Endothelial cell of umbilical vein (primary cell): ENCODE results near the gene FCRL3. TPM values are rescaled to one million over a fixed set of nuclear protein-coding genes. Genes with fewer than 3 reads are reported as not detected.

Source experiments
- BruUV-seq: library from RNA; stranded (reverse); fragments of 400-500 nt; replicated peaks from 2 replicates; lab custom pipeline; 2021; lab: Mats Ljungman, UMichigan
- CTCF ChIA-PET: fragments of 300-600, 350-600 bp; sonication (Branson Sonifier 250); formaldehyde crosslinking; loops from one replicate; lab custom pipeline; 2021; ENCODE audit warnings: antibody characterized with exemption, inconsistent platforms; lab: Charles Lee
- POLR2A ChIA-PET: fragments of 300-600, 350-600 bp; sonication (Branson Sonifier 250); formaldehyde crosslinking; loops from one replicate; lab custom pipeline; 2021; ENCODE audit warnings: antibody characterized with exemption, inconsistent platforms; lab: Charles Lee
- DNase-seq: peaks from one replicate; pipeline ENCODE4 v3.0.0-alpha.2; 2011; ENCODE audit warnings: low read depth, low spot score
- FAIRE-seq: peaks from 2 replicates; lab custom pipeline; 2011; peaks lifted over from hg19 to GRCh38; lab: Jason Lieb, UNC
- H2AFZ ChIP-seq: 2 replicates; pipeline ENCODE4 v1.6.0; 2012; ENCODE audit warnings: low read depth, low read length, control low read depth, inconsistent platforms
- H3K27ac ChIP-seq: 2 replicates; pipeline ENCODE4 v1.5.1; 2011; ENCODE audit warnings: low read depth, mild to moderate bottlenecking, control low read depth, low read length, moderate library complexity; ENCODE audit not compliant: insufficient read depth
- H3K27me3 ChIP-seq, 2 experiments: 2 replicates each; pipeline versions ENCODE4 v1.6.0 to v1.6.1; 2011; ENCODE audit warnings: low read length in 2 of 2, mixed read lengths in 1 of 2; ENCODE audit not compliant: control insufficient read depth in 2 of 2, insufficient read depth in 2 of 2
- H3K36me3 ChIP-seq, 2 experiments: 2 replicates in 1 of 2; 3 replicates in 1 of 2; pipeline ENCODE4 v1.5.1; 2011; ENCODE audit warnings: low read length in 2 of 2, mild to moderate bottlenecking in 1 of 2, moderate library complexity in 1 of 2; ENCODE audit not compliant: control insufficient read depth in 2 of 2, insufficient read depth in 2 of 2; ENCODE audit errors: extremely low read depth in 1 of 2
- H3K4me1 ChIP-seq: 3 replicates; pipeline ENCODE4 v1.5.1; 2011; ENCODE audit warnings: mild to moderate bottlenecking, low read length; ENCODE audit not compliant: control insufficient read depth, insufficient read depth; ENCODE audit errors: extremely low read depth
- H3K4me2 ChIP-seq: 2 replicates; pipeline ENCODE4 v1.6.1; 2011; ENCODE audit warnings: low read length, control low read depth, mixed read lengths; ENCODE audit not compliant: insufficient read depth
- H3K4me3 ChIP-seq, 3 experiments: fragments of 200-600 bp in 1 of 3; sonication (generic), shearing (Covaris generic) in 1 of 3; replicated peaks in 1 of 3; 2 replicates each; pipeline ENCODE4 v1.5.1; 2011 to 2016; ENCODE audit warnings: control low read depth in 3 of 3, low read length in 3 of 3, mild to moderate bottlenecking in 2 of 3, inconsistent platforms in 1 of 3, low read depth in 1 of 3, moderate library complexity in 1 of 3; ENCODE audit not compliant: insufficient read depth in 1 of 3
- H3K79me2 ChIP-seq: 2 replicates; pipeline ENCODE4 v1.6.0; 2012; ENCODE audit warnings: low read length, inconsistent platforms; ENCODE audit not compliant: control insufficient read depth, insufficient read depth
- H3K9ac ChIP-seq: replicated peaks from 2 replicates; pipeline ENCODE3; 2011; ENCODE audit warnings: low read length, control low read depth; ENCODE audit not compliant: insufficient read depth; ENCODE audit errors: extremely low read depth
- H3K9me1 ChIP-seq: replicated peaks from 3 replicates; pipeline ENCODE4 v1.6.0; 2011; ENCODE audit warnings: mild to moderate bottlenecking, low read length; ENCODE audit not compliant: control insufficient read depth, insufficient read depth; ENCODE audit errors: extremely low read depth
- H3K9me3 ChIP-seq: replicated peaks from 2 replicates; pipeline ENCODE4 v1.5.1; 2012; ENCODE audit warnings: low read length, inconsistent platforms; ENCODE audit not compliant: control insufficient read depth, insufficient read depth
- H4K20me1 ChIP-seq: replicated peaks from 2 replicates; pipeline ENCODE3; 2011; ENCODE audit warnings: mild to moderate bottlenecking, low read length; ENCODE audit not compliant: control insufficient read depth, insufficient read depth; ENCODE audit errors: extremely low read depth
- CTCF ChIP-seq, 2 donors: IDR thresholded peaks; 1 replicate in 1 of 2; 2 replicates in 1 of 2; pipeline ENCODE4 v1.5.1; 2011; ENCODE audit warnings: low read length in 2 of 2, mild to moderate bottlenecking in 2 of 2, moderate library complexity in 2 of 2, control low read depth in 1 of 2, inconsistent platforms in 1 of 2, low read depth in 1 of 2; ENCODE audit not compliant: insufficient read depth in 1 of 2; ENCODE audit errors: extremely low read depth in 1 of 2
- EZH2 ChIP-seq: IDR thresholded peaks from 2 replicates; pipeline ENCODE4 v1.6.1; 2012; ENCODE audit warnings: borderline replicate concordance, low read depth, mild to moderate bottlenecking, moderate library complexity, low read length, inconsistent platforms; ENCODE audit not compliant: severe bottlenecking
- FOS ChIP-seq: IDR thresholded peaks from 2 replicates; pipeline ENCODE4 v1.6.1; 2011; ENCODE audit warnings: mild to moderate bottlenecking, low read length, moderate library complexity, borderline replicate concordance; ENCODE audit not compliant: insufficient read depth
- GATA2 ChIP-seq: IDR thresholded peaks from 2 replicates; pipeline ENCODE4 v1.7.0; 2011; ENCODE audit warnings: low read depth, mild to moderate bottlenecking, moderate library complexity, mixed read lengths, low read length; ENCODE audit not compliant: insufficient read length, insufficient read depth
- JUN ChIP-seq: IDR thresholded peaks from 2 replicates; pipeline ENCODE4 v1.6.1; 2011; ENCODE audit warnings: borderline replicate concordance, low read depth; ENCODE audit not compliant: insufficient read length, insufficient read depth
- MYC ChIP-seq: IDR thresholded peaks from one replicate; pipeline ENCODE4 v1.6.1; 2011; ENCODE audit warnings: mild to moderate bottlenecking, low read depth, low read length
- POLR2A ChIP-seq: IDR thresholded peaks from 2 replicates; pipeline ENCODE4 v1.6.1; 2012; ENCODE audit warnings: low read depth, mild to moderate bottlenecking, control low read depth, low read length
- POLR2AphosphoS5 ChIP-seq: IDR thresholded peaks from 2 replicates; pipeline ENCODE4 v1.6.1; 2012; ENCODE audit warnings: low read depth, mild to moderate bottlenecking, control low read depth, low read length, moderate library complexity; ENCODE audit not compliant: insufficient read depth
- dilution Hi-C: fragments of 300-500 bp; cut with MboI; formaldehyde crosslinking; loops from one replicate; pipeline ENCODE4 v1.15.0; 2019; ENCODE audit warnings: low sequenced_read_pairs; ENCODE audit not compliant: extremely low pct_ligation_motif_present
- intact Hi-C: fragments of 100-400 bp; cut with micrococcal nuclease; formaldehyde crosslinking; loops from one replicate; pipeline ENCODE4 v1.10.0; 2022
- polyA plus RNA-seq, 4 experiments: library from polyadenylated mRNA; depleted of rRNA in 3 of 4; stranded (reverse) in 3 of 4; unstranded in 1 of 4; fragments of >200 nt; gene quantifications; 2 replicates each; pipeline versions ENCODE4 v1.2.1 to v1.2.3, GENCODE V29; 2011 to 2012; ENCODE audit warnings: missing spikeins in 1 of 4
- total RNA-seq: library from RNA; stranded (reverse); gene quantifications from 2 replicates; pipeline ENCODE4 v1.2.3, GENCODE V29; 2021
- TF ChIP-seq, protein P1 (sequence below): IDR thresholded peaks from 2 replicates; pipeline ENCODE4 v1.6.1; 2011; ENCODE audit not compliant: insufficient read depth, insufficient read length

The FCRL3 gene
- total and polyA plus RNA-seq, 2 donors (not counting 3 experiments of a cell fraction or from before 2014, with no cell fraction given), result not detected

GRCh38 chr1:157646144-157646543, 54.4 kb downstream of the FCRL3 start:
- Histone ChIP-seq H3K27me3 (no peaks in the 10 kb centered on the region), H2AFZ (no peak overlapping the region), H3K4me1 (no peaks in the 10 kb centered on the region), H3K9ac (no peak overlapping the region), H4K20me1 (no peaks in the 10 kb centered on the region), H3K9me1 (no peaks in the 10 kb centered on the region), H3K27ac (no peak overlapping the region), H3K36me3 (no peaks in the 10 kb centered on the region), H3K4me2 (no peak overlapping the region), H3K4me3 (no peak overlapping the region), H3K79me2 (no peaks in the 10 kb centered on the region), H3K9me3 (no peaks in the 10 kb centered on the region)
- TF ChIP-seq CTCF (IDR thresholded peaks at IDR 0.05; ENCODE audit: extremely low read depth in 1 of 2, insufficient read depth in 1 of 2, low read depth in 1 of 2, low read length in 2 of 2) (no peak), POLR2AphosphoS5 (no peak), JUN (no peak), GATA2 (no peak), POLR2A (no peak), FOS (no peak), MYC (no peak), EZH2 (no peak)
- TF ChIP-seq, protein P1, sequence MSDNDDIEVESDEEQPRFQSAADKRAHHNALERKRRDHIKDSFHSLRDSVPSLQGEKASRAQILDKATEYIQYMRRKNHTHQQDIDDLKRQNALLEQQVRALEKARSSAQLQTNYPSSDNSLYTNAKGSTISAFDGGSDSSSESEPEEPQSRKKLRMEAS, result no peak
- POLR2A ChIA-PET, result no interaction called here
- no peak for DNase-seq
- no TSS peak for BruUV-seq
- CTCF ChIA-PET, result interaction anchor here (1.0 kb wide), 1 partner anchor 66 kb away, joined by 3 read pairs; no protein-coding TSS in a partner anchor
- dilution Hi-C loops (no loop called here), intact Hi-C loops (no loop called here)
- FAIRE-seq, result no peak
